HG03039 (cell line): Measurements from ENCODE around the gene TCFL5.
"Not testable (repeated sequence)": the region's sequence is repeated elsewhere in the genome, so short reads cannot be mapped to it uniquely, and the experiment has no call there.

ENCODE experiments used
- ATAC-seq: cut with Tn5 transposase; IDR thresholded peaks from one replicate; pipeline ENCODE4 v1.9.1; 2021; ENCODE audit warnings: mild to moderate bottlenecking, moderate library complexity; ENCODE audit not compliant: unreplicated experiment

The TCFL5 gene

GRCh38 chr20:62858058-62858830, 3.4 kb downstream of the TCFL5 start:
- no peak for ATAC-seq

DNA sequence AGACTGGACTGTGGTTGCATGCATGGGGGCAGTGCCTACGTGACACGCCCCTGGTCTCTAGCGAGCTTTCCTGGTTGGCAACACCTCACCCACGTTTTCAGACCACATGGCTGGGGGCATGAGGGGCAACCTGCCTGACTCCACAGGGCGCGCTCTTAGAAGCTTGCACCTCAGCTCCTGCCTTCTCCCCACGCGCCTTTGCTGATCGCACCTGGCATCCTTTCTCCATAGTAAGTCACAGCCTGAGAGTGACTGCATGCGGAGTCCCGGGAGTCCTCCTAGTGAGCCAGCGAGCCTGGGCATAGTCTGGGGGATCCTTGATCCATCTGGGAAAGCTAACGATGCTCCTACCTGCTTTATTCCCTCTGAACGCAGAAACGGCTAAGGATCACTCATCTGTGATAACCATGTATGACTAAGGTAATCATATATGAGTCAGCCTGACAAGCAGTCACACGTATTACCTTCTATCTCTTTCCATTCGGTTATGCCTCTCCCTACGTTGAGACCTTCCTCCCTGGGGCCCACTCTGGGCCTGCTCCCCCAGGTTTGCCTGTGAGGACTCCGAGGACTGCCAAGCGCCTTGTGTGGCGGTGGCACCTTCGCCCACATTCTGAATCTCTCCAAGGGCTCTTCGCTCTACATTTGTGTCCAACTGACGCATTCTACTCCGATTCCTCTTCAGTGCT, 4.5 kb downstream of the TCFL5 start:
- ATAC-seq = no peak

DNA sequence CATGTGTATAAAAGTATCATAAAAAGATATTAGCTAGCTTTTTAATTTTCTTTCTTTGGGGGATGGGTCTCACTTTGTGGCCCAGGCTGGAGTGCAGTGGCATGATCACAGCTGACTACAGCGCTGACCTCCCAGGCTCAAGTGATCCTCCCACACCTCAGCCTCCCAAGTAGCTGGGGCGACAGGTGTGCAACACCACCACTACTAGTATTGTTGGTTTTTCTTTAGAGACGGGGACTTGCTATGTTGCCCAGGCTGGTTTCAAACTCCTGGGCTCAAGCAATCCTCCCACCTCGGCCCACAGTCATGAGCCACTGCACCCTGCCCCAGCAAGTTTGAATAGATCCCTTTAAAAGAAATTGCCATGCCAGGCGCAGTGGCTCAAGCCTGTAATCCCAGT, 6.5 kb downstream of the TCFL5 start:
- no peak for ATAC-seq

GRCh38 chr20:62854121-62854520, 7.5 kb downstream of the TCFL5 start:
- ATAC-seq = no peak

- ATAC-seq = not testable (repeated sequence)
Measured at GRCh38 chr20:62853304-62853703, 8.3 kb downstream of the TCFL5 start.

GRCh38 chr20:62852841-62853240, 8.8 kb downstream of the TCFL5 start:
- ATAC-seq = no peak

GRCh38 chr20:62852196-62852595, 9.4 kb downstream of the TCFL5 start:
- no peak for ATAC-seq

GRCh38 chr20:62850333-62850974, 11.2 kb downstream of the TCFL5 start:
- no peak for ATAC-seq

- ATAC-seq = no peak
Measured at GRCh38 chr20:62849431-62849830, 12.2 kb downstream of the TCFL5 start.

GRCh38 chr20:62848917-62849316, 12.7 kb downstream of the TCFL5 start:
- ATAC-seq = not testable (repeated sequence)

DNA sequence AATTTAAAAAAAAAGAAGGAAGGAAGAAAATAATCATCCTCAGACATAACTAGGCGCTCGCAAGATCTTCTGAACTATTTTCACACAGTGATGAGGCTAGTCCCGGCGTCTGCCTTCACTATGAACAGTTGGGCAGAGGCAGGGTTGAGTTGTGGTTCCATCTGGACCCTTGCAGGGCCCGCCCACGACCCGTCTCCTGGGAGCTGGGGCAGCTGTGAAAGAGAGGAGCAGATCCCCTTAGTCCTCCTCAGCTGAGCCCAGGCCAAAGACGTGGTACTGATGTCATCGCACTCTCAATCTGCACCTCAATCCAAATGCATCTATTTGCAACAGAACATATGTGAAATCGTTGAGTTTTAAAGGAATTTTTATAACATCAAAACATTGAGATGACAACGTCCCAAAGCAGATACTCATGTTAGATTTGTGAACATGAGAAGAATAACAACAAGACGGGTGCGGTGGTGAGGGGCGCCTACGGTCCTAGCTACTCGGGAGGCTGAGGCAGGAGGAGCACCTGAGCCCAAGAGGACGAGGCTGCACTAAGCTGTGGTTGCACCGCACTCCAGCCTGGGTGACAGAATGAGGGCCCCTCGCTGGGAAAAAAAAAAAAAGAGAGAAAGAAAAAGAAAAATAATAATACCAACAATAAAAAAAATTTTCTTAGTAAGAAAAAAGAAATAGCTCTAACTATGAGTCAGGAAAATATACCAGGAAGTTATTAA, 15.3 kb downstream of the TCFL5 start:
- no peak for ATAC-seq

DNA sequence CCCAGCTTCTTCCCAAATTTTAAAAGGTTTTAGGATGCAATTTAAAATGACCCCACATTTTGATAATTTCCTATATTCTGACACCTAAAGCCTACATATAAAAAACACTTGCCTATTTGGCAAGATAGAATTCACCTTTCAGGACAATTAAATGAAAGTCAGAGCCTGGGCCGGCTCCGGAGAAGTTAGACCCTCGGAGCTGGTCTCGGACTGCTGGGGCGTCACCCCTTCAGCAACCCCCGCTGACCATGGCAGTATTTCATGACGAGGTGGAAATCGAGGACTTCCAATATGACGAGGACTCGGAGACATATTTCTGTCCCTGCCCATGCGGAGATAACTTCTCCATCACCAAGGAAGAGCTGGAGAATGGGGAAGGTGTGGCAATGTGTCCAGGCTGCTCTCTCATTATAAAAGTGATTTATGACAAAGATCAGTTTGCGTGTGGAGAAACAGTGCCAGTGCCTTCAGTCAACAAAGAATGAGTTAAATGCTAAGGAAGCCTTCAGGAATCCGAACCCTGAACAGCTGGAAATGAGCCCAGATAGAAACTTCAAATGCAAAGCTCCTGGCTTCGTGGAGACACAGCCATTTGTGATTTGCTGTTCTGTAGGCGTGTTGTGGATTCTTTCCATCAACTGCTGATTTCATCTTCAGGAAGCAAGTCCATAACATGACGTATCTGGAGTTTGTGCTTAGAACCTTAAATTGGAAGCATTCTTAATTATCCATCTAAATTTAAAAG, 16.0 kb downstream of the TCFL5 start:
- ATAC-seq = no peak

- ATAC-seq = no peak
Measured at GRCh38 chr20:62844182-62844581, 17.4 kb downstream of the TCFL5 start.

- no peak for ATAC-seq
Measured at GRCh38 chr20:62843656-62844055, 18.0 kb downstream of the TCFL5 start.

- ATAC-seq = no peak
Measured at GRCh38 chr20:62841705-62842212, 19.9 kb downstream of the TCFL5 start.

DNA sequence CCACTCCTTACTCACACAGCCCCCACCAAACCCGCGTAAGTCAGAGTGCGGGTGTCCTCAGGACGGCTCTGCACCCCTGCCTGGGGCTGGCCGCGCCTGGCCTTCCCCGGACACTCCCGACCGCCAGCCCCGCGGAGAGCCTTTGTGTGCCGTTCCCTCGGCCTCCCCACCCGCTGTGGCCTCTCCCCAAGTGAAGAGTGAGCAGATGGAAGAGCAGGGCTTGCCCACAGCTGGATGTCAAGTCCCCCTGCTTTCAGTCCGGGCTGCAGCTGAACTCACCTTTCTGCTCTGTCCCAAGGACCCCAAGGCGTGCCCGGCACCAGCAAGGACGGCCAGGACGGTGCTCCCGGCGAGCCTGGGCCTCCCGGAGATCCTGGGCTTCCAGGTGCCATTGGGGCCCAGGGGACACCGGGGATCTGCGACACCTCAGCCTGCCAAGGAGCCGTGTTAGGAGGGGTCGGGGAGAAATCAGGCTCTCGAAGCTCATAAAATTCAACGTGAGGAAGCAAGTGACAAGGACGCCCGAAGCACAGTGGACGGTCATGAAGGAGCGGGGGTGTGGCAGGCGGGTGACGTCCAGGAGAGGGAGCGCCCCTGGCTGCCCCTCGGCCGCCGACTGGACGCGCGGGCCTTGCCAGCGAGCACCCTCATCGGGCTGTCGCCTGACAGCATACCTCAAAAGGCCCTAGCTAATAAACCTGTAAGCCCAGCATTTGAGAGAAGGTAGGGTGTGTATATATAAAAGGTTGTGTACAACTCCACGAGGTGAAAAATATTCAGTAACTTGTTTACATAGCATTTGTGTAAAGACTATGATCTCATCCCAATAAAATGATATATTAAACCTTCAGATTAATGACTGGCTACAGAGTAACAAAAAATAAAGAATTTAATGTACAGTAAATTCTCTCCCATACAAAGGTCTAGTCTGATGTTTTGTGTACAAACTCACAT, 21.1 kb downstream of the TCFL5 start:
- no peak for ATAC-seq

- ATAC-seq = no peak
Measured at GRCh38 chr20:62839816-62840215, 21.8 kb downstream of the TCFL5 start.

- ATAC-seq = no peak
Measured at GRCh38 chr20:62839261-62839660, 22.4 kb downstream of the TCFL5 start.
